GM19455 (cell line): ENCODE results near the gene ANTKMT.

ENCODE experiments used
- ATAC-seq: cut with Tn5 transposase; IDR thresholded peaks from one replicate; pipeline ENCODE4 v1.9.1; 2021; ENCODE audit not compliant: unreplicated experiment

Gene ANTKMT

DNA sequence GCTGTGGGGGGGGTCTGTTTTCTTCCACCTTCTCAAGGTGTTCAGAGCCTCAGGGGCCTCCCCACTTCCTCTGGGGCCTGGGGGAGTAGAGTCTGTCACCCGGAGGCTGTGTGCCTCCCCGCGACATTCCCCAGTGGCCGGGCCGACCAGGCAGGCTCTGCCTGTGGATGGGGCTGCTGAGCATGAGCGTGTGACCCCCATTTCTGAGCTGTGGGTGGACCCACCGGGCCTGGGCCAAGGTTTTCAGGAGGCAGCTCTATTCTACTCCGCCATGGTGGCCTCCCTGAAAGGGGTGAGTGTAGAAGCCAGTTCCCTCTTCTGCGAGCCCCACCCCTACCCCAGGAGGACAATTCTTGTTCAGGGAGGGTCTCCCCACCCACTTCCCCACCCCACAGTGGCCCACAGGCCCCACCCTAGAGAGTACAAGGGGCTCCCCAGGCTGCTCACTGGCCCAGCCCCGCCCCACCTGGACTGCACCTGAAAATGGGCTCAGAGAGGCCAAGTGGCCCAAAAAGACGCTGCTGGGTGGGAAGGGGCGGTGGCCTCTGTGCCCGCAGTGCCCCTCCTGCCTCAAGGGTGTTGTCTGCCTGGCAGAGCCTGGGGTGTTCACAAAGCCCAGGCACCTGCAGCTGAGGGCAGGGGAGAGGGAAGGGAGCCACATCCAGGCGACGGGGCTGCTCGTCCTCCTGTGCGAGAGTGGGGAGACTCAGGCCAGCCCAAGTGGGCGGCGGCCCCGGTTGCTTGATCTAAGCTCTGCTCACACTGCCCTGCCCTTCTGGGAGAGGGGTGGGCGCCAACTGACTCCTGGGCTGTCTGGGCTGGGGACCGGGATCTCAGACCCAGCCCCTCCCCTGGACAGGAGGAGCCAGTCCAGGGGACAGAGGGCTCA lies 40.9 kb downstream of the ANTKMT start:
- no peak for ATAC-seq

DNA sequence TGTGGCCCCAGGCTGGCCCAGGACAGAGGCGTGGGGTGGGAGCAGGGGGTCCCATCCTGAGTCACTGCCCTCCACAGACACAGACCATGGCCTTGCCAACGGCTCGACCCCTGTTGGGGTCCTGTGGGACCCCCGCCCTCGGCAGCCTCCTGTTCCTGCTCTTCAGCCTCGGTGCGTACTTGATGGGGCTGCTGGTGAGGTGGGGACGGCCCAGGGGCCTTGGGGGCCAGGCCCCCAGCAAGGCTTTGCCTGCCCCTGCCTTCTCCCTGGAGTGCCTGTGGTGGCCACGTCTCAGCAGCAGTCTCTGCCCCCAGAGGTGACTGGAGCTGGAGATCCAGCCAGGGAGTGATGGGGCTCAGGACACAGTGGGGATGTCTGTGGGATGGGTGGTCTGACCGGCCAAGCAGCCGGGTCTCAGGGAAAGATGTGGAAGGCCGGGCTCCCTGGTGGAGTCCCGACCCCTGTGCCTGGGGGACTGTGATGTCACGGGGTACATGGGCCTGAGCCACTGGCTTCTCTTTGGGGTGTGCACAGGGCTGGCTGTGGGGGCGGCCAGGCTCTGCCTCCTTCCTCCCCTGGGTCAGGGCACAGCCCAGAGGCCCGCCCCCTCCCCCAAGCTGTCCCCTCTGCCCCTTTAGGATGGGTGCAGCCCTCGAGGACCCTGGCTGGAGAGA lies 41.8 kb downstream of the ANTKMT start:
- no peak for ATAC-seq

DNA sequence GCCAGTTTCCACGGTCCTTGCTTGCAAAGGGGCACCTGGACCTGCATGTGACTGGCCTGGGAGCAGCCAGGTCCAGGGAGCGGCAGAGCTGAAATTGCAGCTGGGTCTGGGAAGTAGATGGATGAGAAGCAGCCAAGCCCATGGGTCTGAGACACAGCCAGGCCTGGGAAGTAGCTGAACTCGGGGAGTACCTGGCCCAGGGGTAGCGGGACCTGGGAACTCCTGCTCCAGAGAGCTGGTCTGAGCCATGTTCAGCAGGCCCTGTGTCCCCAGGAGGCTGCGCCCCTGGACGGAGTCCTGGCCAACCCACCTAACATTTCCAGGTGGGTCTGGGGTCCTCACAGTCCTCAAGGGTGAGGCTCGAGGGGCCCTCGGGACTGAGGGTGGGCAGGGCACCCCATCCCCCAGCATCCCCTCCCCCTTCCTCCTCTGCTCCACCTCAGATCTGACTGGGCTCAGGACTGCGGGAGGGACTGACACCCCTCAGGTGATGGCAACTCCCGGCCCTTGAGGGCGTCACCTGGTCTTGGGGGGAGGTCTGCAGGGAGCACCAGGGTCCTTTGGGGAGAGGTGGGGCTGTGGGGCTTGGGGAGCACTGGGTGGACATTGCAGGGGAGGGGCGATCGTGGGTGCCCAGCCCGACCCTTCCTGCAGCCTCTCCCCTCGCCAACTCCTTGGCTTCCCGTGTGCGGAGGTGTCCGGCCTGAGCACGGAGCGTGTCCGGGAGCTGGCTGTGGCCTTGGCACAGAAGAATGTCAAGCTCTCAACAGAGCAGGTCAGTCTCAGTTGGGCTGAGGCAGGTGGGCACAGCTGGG lies 42.6 kb downstream of the ANTKMT start:
- no peak for ATAC-seq

DNA sequence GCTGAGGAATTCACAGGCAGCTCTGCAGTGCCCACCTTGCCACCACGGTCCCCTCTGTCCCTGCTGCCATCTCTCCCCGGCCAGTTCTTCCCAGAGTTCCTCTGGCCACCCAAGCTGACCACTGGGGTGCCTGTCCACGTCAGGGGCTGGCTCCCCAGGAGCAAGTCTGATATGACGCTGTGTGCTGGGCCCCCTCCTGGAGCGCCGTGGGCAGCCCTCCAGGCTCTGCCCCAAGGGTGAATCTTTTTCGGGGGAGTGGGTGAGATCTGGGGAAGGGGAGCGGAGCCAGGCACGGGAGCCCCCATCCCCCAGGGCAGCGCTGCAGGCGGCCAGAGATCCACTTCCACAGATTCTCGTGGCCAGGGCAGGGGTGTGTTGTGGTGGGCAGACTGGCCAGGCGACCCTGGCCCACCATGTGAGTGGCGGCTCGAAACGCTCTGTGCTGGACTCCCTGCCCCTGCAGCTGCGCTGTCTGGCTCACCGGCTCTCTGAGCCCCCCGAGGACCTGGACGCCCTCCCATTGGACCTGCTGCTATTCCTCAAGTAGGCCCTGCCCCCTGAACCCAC lies 43.3 kb downstream of the ANTKMT start:
- no peak for ATAC-seq

DNA sequence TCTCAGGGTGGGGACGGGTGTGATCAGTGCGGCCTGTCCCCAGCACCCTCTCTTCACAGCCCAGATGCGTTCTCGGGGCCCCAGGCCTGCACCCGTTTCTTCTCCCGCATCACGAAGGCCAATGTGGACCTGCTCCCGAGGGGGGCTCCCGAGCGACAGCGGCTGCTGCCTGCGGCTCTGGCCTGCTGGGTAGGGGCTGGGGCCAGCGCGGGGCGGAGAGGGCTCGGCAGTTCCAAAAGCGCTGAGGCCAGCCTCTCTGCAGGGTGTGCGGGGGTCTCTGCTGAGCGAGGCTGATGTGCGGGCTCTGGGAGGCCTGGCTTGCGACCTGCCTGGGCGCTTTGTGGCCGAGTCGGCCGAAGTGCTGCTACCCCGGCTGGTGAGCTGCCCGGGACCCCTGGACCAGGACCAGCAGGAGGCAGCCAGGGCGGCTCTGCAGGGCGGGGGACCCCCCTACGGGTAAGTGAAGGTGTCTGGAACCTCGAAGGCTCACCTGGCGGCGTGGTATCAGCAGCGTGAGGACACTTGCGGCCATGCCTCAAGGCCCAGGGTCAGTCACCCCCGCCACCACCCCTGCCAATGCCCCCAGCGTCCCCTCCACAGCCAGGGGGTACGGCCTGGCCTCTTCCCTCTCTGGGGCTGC lies 44.0 kb downstream of the ANTKMT start:
- ATAC-seq: no peak

DNA sequence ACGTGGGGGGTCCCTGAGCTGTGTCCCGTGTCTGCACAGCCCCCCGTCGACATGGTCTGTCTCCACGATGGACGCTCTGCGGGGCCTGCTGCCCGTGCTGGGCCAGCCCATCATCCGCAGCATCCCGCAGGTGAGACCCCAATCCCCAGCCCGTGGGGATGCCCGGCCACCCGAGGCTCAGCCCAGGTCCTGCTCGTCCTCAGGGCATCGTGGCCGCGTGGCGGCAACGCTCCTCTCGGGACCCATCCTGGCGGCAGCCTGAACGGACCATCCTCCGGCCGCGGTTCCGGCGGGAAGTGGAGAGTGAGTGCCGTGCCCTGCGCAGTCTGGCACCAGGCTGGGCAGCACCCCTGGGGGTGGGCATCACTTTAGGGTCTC lies 44.5 kb downstream of the ANTKMT start:
- no peak for ATAC-seq

DNA sequence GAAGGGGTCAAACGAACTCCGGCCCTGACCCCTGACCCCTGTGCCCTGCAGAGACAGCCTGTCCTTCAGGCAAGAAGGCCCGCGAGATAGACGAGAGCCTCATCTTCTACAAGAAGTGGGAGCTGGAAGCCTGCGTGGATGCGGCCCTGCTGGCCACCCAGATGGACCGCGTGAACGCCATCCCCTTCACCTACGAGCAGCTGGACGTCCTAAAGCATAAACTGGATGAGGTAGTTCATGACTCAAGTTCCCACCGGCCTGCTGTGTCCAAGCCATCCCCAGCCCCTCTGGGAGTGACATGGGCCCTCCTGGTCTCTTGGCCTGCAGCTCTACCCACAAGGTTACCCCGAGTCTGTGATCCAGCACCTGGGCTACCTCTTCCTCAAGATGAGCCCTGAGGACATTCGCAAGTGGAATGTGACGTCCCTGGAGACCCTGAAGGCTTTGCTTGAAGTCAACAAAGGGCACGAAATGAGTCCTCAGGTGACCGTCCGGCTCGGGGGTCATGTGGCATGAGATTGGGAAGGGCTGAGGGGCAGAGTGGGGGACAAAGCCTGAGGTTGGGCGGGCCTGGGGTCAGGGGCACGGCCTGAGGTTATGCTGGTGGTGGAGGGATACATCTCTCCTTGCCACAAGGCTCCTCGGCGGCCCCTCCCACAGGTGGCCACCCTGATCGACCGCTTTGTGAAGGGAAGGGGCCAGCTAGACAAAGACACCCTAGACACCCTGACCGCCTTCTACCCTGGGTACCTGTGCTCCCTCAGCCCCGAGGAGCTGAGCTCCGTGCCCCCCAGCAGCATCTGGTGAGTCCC lies 45.3 kb downstream of the ANTKMT start:
- ATAC-seq: no peak

DNA sequence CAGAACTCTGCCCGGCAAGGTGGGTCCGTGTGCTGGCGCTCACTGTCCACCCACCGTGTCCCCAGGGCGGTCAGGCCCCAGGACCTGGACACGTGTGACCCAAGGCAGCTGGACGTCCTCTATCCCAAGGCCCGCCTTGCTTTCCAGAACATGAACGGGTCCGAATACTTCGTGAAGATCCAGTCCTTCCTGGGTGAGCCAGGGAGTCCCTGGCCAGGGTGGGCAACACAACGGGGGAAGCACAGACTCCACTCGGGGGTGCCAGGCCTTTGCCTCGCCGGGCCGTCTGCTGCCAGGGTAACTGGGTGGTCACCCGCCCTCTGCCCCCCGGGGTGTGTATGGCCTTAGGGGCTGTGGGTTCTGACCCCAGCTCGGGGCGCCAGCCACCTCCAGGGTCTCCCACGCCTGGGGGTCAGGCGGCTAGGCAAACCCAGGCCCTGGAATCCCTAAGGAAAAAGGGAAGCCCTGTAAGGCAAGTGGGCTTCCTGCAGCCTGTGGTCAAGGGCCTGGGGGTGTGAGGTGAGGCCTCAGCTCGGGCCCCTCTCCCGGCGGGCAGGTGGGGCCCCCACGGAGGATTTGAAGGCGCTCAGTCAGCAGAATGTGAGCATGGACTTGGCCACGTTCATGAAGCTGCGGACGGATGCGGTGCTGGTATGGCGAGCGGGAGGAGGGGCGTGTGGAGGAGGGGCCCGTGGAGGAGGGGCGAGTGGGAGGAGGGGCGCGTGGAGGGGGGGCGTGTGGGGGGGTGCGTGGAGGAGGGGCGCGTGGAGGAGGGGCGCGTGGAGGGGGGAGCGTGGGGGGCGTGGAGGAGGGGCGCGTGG lies 46.1 kb downstream of the ANTKMT start:
- no peak for ATAC-seq

DNA sequence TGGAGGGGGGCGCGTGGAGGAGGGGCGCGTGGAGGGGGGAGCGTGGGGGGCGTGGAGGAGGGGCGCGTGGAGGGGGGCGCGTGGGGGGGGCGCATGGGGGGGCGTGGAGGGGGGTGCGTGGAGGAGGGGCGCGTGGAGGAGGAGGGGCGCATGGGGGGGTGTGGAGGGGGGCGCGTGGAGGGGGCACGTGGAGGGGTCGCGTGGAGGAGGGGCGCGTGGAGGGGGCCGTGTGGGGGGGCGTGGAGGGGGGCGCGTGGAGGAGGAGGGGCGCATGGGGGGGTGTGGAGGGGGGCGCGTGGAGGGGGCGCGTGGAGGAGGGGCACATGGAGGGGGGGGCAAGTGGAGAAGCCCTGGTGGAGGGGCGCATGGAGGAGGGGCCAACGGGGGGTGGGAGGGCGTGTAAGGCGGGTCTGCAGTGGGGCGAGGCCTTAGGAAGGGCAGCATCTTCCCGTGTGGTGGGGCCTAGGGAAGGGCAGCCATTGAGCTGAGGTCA lies 46.8 kb downstream of the ANTKMT start:
- ATAC-seq: no peak

DNA sequence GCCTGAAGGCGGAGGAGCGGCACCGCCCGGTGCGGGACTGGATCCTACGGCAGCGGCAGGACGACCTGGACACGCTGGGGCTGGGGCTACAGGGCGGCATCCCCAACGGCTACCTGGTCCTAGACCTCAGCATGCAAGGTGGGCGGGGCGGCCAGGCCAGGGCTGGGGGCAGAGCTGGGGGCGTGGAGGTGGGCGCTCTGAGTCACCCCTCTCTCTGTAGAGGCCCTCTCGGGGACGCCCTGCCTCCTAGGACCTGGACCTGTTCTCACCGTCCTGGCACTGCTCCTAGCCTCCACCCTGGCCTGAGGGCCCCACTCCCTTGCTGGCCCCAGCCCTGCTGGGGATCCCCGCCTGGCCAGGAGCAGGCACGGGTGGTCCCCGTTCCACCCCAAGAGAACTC lies 47.5 kb downstream of the ANTKMT start:
- no peak for ATAC-seq

DNA sequence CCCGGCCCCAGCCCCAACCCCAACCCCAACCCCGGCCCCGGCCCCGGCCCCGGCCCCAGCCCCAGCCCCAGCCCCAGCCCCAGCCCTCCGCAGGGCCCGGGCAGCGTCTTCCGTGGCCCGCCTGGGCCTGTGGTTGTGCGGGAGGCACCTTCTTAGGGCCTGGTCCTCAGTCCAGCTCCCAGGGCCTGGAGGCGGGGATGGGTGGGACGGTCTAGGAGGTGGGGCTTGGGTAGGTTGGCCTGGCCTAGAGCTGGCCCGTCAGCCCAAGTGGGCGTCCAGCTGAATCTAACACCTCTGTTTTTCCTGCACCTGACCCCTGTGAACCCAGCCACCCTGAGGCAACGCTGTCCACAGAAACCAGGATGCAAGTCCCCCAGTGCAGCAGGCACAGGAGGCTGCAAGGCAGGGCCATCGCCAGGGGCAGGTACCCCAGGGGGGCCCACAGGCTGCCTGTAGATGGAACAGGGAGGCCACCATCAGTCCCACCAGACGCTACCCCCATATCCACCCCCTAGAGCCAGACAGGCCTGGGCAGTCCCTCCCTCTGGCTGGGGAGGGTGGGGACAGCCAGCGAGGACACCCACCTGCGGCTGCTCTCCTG lies 48.3 kb downstream of the ANTKMT start:
- ATAC-seq: no peak

DNA sequence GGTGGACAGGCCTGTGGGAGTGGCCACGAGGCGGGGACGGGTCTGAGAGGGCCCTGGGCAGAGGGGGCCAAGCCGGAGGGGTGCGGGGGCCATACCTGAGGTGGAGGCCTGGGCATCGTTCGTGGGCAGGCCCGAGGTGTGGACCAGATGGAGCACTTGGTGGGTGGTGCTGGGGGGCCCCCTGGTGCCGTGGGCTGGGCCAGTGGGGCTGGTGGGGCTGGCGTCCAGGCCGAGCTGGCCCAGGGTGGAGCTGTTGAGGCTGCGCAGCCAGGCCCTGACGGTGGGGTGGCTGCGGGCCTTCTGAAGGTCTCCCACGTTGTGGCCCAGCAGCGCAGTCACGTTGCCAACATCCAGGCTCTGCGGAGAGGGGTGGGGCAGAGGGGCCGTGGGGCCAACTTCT lies 49.0 kb downstream of the ANTKMT start:
- no peak for ATAC-seq

DNA sequence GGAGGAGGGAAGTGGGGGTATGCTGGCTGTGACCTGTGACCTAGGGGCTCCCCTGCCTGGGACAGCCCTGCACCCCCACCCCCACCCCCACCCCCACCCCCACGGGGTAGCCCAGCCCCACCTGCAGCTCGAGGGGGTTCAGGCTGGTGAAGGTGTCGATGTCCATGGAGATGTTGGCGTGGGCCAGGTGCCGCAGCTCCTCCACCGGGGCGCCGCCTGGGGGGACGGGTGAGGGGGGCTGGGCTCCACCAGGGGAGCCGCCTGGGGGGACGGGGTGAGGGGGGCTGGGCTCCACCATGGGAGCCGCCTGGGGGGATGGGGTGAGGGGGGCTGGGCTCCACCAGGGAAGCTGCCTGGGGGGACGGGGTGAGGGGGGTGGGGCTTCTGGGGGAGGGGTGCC lies 49.5 kb downstream of the ANTKMT start:
- ATAC-seq: no peak
